HG03354 (cell line): Measurements from ENCODE around the gene GOSR1.
"Not testable (repeated sequence)": the region's sequence is repeated elsewhere in the genome, so short reads cannot be mapped to it uniquely, and the experiment has no call there.

ENCODE experiments used
- ATAC-seq: cut with Tn5 transposase; IDR thresholded peaks from one replicate; pipeline ENCODE4 v1.9.1; 2021; ENCODE audit warnings: mild to moderate bottlenecking; ENCODE audit not compliant: unreplicated experiment, poor library complexity, severe bottlenecking

The GOSR1 gene

DNA sequence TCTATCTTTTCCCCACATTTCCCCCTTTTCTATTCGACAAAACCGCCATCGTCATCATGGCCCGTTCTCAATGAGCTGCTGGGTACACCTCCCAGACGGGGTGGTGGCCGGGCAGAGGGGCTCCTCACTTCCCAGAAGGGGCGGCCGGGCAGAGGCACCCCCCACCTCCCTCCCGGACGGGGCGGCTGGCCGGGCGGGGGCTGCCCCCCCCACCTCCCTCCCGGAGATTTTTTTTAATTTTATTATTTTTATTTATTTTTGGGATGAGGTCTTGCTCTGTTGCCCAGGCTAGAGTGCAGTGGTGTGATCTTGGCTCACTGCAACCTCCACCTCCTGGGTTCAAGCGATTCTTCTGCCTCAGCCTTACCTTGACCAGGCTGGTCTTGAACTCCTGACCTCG is 59.6 kb downstream of the GOSR1 start:
- not testable (repeated sequence) for ATAC-seq

DNA sequence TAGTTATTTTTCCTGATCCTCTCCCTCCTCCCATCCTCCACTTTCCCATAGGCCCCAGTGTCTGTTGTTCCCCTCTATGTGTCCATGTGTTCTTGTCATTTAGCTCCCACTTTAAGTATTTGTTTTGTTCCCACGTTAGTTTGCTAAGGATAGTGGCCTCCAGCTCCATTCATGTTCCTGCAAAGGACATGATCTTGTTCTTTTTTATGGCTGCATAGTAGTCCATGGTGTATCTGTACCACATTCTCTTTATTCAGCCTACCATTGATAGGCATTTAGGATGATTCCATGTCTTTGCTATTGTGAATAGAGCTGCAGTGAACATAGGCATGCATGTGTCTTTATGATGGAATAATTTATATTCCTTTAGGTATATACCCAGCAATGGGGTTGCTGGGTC is 60.5 kb downstream of the GOSR1 start:
- ATAC-seq, result not testable (repeated sequence)

DNA sequence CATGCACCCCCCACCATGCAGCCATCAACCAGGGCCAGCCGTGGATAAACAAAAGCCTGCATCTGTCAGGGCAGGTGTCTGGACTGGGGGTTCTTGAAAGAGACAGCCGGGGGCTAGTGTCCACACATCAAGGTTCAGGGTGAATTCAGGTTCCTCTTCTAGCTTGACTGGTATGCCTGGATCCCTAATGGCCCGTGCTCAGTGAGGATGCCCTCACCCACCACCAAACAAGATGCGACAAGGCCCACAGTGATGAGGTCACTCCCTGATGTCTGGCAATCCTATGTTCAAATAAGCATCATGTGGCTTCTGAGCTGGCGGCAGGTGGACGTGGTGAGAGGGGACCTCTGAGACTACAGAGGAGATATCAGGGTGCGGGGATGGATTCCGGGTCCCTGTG is 64.6 kb downstream of the GOSR1 start:
- no peak for ATAC-seq

DNA sequence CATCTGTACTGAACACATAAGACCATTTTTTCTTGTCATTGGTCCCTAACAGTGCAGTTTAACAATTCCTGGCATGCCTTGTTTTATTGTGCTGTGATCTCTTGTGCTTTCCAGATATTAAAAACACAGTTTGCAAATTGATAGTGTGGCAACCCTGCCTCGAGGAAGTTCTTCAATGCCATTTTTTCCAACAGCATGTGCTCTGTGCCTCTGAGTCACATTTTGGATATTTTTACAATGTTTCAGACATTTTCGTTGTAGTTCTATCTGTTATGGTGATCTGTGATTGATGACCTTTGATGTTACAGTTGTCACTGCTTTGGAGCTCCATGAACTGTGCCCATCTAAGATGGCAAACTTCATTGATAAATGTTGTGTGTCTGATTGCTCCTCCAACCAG is 66.2 kb downstream of the GOSR1 start:
- no peak for ATAC-seq

DNA sequence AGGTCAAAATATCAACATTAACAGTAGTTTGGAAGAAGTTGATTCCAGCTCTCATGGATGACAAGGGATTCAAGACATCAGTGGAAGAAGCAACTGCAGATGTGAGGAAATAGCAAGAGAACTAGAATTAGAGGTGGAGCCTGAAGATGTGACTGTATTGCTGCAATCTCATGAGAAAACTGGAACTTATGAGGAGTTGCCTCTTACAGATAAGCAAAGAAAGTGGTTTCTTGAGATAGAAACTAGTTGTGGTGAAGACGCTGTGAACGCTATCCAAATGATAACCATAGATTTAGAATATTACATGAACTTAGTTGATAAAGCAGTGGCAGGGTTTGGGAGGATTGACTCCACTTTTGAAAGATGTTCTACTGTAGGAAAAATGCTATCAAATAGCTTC is 67.8 kb downstream of the GOSR1 start:
- no peak for ATAC-seq

DNA sequence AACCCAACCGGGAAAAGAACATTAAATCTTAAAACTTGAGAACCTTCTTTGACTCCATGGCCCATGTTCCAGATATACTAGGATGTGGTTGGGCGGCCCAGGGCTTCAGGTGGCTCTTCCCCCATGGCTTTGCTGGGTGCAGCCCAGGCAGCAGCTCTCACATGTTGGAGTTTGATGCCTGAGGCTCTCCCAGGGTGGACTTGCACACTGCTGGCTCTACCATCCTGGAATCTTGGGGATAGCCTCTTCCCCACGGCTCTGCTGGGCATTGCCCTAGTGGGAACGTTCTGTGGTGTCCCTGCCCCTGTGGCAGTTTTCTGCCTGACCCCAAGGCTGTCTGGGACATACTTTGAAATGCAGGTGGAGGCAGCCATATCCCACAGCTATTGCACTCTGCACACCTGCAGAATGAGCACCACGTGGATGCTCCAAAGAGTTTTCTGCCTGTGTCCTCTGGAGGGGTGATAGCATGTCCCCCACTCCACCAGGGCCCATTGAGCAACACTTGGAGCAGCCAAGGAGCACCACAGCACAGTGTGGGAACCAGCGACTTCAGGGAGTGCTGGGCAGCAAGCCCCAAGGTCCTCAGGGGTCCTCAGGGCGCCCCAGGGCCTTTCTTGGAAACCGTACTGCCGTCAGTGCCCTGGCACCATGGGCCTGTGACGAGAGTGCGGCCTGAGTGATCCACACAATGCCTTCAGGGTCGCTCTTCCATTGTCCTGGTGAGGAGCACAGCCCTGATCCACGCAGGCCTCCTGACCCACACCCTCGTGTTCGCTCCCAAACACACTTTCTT is 70.8 kb downstream of the GOSR1 start:
- no peak for ATAC-seq

DNA sequence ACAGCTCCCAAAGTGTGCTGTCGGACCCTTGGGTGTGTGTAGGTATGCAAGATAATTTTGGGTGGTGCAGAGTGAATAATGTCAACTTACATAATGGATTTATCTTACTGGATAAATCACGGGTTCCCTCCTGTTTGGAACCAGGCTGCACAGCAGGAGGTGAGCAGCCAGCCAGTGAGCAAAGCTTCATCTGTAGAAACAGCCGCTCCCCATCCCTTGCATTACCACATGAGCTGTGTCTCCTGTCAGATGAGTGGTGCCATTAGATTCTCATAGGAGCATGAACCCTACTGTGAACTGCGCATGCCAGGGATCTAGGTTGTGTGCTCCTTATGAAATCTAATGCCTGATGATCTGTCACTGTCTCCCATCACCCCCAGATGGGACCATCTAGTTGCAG is 72.0 kb downstream of the GOSR1 start:
- ATAC-seq, result not testable (repeated sequence)

DNA sequence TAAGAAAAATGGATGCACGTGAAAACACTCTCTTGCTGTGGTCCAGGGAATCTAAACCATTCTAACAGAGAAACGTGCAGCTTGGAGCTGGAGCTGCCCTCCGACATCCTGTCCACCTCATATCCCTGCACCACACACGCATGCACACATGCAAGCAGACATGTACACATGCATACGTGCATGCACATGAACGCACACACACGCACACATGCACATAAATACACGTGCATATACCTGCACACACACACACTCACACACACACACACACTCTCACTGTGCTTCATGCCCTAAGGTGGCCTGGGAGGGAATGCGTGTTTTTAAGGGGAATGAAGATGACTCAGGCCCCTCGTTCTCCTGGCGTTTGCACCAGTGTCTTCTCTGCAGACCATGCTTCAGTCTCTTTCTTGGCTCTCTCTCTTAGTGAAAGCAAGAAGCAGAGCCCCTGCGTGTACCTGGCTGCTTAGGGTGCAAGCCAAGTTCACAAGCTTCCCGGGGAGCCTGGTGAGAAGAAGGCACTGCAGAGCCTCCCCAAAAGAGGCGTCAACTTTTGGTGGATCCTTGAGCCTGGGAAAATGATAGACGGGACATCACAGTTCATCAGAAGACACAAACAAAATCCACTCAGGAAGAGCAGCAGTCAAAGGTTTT is 72.8 kb downstream of the GOSR1 start:
- no peak for ATAC-seq

DNA sequence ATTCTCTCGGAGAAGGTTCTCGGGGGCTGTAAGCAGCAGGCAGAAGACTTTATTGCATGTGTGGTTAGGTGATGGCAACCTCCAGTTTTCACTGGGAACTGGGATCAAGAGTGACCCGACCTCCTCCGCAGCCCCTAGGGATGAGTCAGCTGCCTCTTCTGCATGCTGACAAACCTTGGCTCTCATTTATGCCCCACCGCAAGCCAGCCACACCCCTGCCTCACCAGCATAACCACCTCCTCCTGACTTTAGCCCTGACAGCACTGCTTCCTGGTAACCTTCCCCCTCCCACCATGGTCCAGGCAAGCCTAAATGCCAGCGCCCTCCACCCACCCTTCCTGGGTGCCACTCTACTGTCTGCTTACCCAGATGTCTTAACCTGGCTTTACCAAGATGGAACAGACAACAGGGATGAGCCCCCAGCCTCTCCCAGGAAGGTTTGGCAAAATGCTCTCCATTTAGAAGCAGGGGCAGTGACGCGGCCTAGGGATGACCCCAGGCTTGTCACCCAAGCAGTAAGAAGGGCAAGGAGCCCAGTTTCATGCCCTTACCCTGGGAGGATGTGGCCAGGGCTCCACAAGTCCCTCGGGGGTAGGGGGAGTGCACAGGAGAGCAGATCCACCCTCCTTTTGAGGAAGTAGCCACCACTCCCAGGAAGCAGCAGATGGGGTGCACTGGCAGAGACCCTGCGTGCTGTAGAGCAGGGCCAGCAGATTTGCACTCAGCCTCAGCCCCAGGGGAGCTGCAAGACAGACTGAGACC is 73.5 kb downstream of the GOSR1 start:
- peak; percentile 72 for ATAC-seq

DNA sequence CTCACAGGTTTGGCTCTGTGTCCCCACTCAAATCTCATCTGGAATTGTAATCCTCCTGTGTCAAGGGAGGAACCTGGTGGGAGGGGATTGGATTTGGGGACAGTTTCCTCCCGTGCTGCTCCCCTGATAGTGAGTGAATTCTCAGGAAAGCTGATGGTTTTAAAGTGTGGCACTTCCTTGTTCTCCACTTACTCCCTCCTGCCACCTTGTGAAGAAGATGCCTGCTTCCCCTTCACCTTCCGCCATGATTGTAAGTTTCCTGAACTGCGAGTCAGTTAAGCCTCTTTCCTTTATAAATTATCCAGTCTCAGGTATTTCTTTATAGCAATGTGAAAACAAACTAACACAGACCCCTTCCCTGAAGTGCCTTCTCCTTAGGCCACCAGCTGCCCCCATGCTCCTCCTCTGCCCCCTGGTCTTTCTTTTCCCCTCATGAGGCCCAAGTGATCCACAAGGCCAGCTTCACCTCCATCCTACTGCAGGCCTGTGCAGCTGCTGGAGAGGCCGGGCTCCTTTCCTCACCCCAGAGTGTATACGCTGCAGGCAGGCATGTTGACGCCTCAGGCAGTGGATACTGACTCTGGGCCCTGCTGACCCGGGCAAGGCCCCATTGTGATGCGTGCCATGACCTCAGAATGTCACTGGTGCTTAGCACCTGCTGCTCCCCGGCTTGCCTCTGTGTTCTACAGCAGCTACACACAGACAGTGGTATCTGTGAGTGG is 74.2 kb downstream of the GOSR1 start:
- ATAC-seq, result not testable (repeated sequence)

DNA sequence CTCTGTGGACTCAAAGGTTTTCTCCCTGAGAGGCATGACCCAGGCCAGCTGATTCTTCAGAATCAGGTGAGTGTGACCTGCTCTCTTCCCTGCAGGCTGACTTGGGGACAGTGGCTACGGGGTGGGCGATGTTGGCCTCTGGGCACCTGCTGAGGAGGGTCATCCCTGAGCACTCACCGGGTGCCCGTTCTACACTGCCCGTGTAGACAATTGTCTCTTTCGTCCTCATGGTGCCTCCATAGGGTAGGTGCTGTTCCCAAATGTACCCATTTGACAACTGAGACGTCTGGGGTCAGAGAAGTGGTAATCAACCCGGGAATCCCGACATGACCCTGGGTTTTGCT is 74.8 kb downstream of the GOSR1 start:
- no peak for ATAC-seq

DNA sequence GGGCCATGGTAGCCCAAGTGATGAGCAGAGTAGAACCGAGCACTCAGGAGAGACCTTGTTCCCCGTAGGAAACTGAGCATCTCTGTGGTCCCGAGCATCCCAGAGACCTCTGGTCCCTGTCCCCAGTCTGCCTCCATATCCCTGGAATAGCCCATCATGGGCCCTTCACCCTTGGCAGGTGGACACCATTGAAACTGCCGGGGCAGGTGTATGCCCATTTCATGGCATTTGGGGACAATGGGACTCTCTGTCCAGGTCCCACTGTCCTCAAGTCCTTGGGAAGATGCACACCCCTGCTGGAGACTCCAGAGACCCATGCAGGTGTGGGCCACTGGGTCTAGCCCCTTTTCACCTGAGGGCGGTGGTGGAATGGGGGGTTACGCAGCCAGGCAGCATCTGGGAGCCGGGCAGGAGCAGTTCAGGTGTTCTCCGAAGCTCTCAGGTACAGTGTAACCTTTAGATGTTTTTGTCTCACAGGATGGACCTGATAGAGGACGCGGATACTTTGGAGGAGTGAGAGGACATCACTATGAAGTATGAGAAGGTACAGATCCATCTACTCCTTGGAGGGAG is 75.9 kb downstream of the GOSR1 start:
- ATAC-seq, result no peak

DNA sequence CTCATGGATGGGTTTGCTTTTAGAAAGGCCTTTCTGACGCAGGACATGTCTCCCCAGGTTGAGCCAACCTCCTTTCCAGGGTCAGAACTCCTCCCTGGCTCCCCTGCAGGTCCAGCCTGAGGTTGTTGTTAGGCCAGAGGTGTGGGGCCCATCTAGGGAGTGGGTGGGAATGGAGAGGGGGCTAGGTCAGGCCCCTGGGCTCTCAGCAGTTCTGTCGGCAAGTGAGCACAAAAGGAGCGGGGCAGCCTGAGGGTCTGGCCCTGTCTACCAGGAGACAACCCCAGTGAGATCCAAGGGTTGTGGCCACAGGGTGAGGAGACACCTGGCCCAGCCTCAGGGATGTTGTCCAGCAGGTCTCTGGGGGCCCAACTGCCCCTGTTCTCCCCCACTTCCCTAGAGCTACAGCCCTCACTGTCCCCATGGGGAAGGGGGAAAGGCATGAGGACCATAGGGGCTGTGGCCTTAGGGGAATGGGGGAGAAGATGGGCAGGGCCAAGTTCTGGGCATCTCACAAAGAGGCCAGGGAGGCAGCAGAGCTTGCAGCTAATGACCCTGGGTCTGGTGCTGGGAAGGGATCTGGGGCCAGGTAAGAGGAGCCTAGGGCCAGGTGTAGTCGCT is 76.7 kb downstream of the GOSR1 start:
- not testable (repeated sequence) for ATAC-seq

DNA sequence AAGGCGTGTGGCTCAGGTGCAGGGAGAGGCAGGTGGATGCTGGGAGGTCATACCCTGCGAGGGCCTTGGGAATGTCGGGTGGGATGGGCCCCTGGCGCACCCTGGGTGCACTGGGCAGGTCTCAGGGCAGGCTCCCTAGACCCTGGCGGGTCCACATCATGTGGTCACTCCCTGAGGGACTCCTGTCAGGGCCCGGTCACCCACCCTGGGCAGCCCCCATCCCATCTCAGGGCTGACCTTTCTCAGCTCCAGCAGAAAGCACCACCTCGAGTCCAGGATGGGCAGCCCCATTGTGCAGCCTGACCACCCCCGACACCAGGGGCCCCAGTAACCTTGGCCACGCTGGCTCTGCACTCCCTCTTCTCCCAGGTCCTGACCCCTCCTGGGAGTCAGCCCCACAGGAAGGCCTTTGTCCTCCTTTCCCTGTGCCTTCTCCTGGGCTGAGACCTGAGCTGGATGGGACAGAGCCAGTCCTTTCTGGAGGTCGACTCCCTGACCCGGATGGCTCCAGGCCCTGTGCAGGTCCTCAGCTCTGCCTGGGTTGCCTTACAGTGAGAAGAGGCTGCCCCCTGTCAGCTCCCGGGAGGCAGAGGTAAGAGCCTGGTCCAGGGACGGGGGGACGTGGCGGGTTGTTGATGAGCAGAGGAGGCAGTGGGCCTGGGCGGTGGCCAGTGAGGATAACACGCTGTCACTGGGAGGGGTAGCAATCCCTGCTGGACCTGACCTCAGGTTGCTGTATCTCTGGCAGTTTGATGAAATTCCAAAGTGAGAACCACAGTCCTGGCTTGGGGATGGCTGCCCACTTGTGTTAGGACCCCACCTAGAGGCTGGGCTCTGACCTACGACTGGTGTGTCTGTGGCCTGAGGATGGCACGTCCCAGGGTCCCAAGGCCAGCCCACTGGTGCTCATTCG is 77.9 kb downstream of the GOSR1 start:
- ATAC-seq, result no peak

DNA sequence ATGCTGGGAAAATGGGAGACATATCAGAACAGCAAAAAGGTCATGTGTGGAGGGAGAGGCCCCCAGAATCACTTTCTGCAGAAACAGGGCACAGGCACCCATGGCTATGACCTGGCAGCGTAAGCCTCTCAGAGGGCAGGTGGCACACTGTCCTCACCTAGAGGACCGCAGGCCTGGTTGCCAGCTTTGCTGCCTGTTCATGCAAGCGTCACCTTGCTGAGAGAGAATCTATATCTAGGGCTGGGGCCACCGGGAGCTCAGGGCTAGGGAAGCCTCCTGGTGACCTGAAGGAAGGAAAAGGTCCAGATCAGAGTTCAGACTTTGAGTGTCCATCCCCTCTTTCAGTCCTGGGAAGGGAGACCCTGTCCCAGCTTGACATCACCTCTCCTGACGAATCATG is 78.7 kb downstream of the GOSR1 start:
- no peak for ATAC-seq

DNA sequence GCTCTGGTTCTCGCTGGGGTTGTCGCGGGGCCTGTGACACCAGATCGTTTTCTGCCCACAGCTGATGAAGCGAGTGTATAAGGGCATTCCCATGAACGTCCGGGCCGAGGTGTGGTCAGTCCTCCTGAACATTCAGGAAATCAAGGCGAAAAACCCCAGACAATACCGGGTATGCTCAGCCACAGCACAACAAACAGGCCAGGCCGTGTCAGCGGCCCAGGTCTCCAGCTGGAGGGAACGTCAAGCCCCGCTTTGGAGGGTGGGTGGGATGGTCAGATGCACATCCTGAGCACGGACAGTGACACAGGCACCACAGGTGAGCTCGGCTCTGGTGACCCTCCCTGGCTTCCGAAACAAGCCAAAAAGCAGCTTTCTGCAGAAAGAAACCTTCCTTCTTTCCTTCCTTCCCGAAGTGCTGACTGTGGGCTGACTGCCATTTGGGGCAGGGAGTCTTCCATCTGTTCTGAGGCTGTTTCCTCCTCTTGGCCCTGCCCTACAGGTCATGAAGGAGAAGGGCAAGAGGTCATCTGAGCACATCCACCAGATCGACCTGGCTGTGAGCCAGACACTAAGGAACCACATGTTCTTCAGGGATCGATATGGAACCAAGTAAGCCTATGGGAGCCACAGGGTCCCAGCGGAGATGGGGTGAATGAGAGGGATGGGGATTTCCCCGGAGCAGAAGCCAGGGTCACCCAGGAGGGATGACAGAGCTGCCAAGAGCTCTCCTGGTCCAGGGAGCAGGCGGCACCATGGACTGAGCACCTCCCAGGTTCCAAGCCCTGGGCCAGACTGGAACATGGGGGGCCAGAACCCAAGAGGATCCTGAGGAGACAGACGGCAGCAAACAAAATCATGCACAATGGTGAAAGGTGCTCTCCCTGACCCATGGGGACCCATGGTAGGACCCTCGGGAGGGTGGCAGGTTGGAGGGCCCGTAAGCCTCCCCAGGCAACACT is 79.4 kb downstream of the GOSR1 start:
- ATAC-seq, result no peak

DNA sequence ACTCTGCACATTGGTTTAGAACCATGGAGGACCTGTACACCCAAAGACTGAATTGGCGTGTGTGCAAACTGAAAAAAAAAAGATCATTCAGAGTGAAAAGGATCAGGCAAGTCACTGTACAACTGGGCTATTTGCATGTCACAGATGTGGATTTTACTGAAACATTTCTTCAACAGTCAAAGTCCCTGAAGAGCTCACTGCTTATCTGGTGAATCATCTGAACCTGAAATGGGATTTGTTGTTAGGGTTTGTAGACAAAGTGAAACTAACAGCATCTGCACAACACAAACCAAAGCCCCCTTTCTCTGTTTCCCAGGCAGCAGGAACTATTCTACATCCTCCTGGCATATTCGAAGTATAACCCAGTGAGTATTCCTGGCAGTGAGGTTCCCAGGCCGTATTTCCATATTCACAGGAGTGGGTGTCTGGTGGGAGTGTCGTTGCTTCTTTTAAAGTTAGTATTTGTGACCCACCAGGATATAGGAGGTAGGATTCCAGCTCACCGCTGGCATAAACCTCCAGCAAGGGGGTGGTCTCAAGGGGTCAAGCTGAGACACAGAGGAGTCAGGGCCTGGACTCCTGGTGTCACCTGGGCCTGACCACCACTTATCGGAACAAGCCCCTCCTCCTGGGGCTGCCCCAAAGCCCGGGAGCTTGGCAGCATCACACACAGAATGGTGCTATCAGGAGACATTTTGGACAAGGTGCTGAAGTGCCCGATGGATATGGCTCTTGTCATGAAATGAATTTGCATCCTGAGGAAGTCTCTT is 80.9 kb downstream of the GOSR1 start:
- no peak for ATAC-seq
